Measurements from ENCODE around the gene ADAMTS2. TPM values are rescaled to one million over a fixed set of nuclear protein-coding genes. Genes with fewer than 3 reads are reported as not detected.

ADAMTS2 gene
- total and polyA plus RNA-seq, 2 of the 4 experiments (the other 2 are of a cell fraction): 19.0 to 58.8 TPM

DNA sequence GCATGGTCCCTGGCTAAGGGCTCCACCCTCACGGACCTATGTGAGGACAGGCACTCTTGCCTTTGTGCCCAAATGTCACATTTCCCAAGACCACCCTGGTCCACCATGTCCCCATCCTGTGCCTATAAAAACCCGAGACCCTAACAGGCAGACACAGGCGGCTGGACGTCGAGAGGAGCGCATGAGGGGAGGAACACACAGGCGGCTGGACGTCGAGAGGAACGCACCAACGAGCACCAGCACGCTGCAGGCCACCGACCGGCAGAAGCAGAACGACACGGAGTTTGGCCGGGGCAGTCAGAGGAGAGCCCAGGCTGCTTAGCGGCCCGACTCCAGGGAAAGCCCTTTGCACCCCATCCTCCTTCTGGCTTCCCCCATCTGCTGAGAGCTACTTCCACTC is 119.9 kb downstream of the ADAMTS2 start:
- Histone ChIP-seq H3K23ac (ENCODE audit: low read depth, low read length) (no peak overlapping the region), H3K4me1 (ENCODE audit: control insufficient read depth, insufficient read depth, low read length) (peaks cover 9% of the 10 kb centered on the region; the same call in 1 of the 2 replicates), H2AK5ac (ENCODE audit: low read depth, low read length) (no peak overlapping the region), H4K20me1 (ENCODE audit: insufficient read depth, low read length) (peaks cover 21% of the 10 kb centered on the region), H2BK15ac (ENCODE audit: low read depth, low read length) (no peak overlapping the region), H3K18ac (ENCODE audit: low read depth, low read length) (no peak overlapping the region), H3K4me3 (ENCODE audit: insufficient read depth, low read depth, low read length) (no peak overlapping the region), H3K14ac (replicated peaks; ENCODE audit: low read depth, low read length) (no peak overlapping the region), H3K79me1 (ENCODE audit: low read depth in 1 of 2, low read length in 2 of 2) (peaks cover 17 to 43% of the 10 kb centered on the region in 2 experiments), H3K27ac (ENCODE audit: insufficient read depth, low read length) (no peak overlapping the region), H2AK9ac (replicated peaks; ENCODE audit: low read depth, low read length, poor library complexity) (no peak overlapping the region), H3K56ac (ENCODE audit: extremely low read depth, insufficient read depth, low read length) (no peak overlapping the region), H3K27me3 (ENCODE audit: control insufficient read depth, insufficient read depth, low read length) (no peaks in the 10 kb centered on the region), H3K9me1 (ENCODE audit: insufficient read depth, low read length) (peaks cover 7% of the 10 kb centered on the region), H3K9ac (ENCODE audit: low read depth, low read length) (no peak overlapping the region), H2BK20ac (ENCODE audit: low read depth, low read length) (no peak overlapping the region), H3K9me3 (ENCODE audit: control insufficient read depth, insufficient read depth, low read length) (no peaks in the 10 kb centered on the region), H2BK120ac (ENCODE audit: low read depth, low read length) (no peak overlapping the region), H3K4me2 (ENCODE audit: low read depth, low read length) (no peak overlapping the region), H2AFZ (replicated peaks; ENCODE audit: low read length, poor library complexity) (no peak overlapping the region), H4K8ac (ENCODE audit: low read depth in 2 of 2, low read length in 2 of 2) (no peak overlapping the region), H2BK5ac (ENCODE audit: low read depth, low read length, poor library complexity, severe bottlenecking) (no peak overlapping the region), H4K91ac (ENCODE audit: insufficient read depth, low read depth, low read length) (no peak overlapping the region), H3K4ac (ENCODE audit: low read depth, low read length) (no peak overlapping the region), H3K36me3 (ENCODE audit: control insufficient read depth, insufficient read depth, low read length) (peaks cover 4% of the 10 kb centered on the region; the same call in 1 of the 2 replicates), H4K5ac (ENCODE audit: low read depth, low read length) (no peak overlapping the region)
- no peak for ATAC-seq (ENCODE audit: low read depth)
- ChIA-PET POLR2A (ENCODE audit: unreplicated experiment) (no interaction called here), CTCF (no interaction called here)
- intact Hi-C loops (cut with micrococcal nuclease): no loop called here
- no TSS peak for BruUV-seq (replicated peaks)
- dilution Hi-C loops (cut with HindIII; ENCODE audit: low sequenced_read_pairs, unreplicated experiment): no loop called here
- no peak for DNase-seq
- TF ChIP-seq NFE2L2 (IDR thresholded peaks at IDR 0.05; ENCODE audit: low read depth, low read length) (no peak), MAFK (IDR thresholded peaks at IDR 0.05; ENCODE audit: low read depth, low read length) (no peak), RAD21 (IDR thresholded peaks at IDR 0.05; ENCODE audit: low read length) (no peak), RCOR1 (IDR thresholded peaks at IDR 0.05; ENCODE audit: insufficient replicate concordance, low read length) (no peak), FOS (IDR thresholded peaks at IDR 0.05; ENCODE audit: low read depth, low read length) (no peak), CHD1 (IDR thresholded peaks at IDR 0.05; ENCODE audit: low read depth, low read length) (no peak), POLR2A (IDR thresholded peaks at IDR 0.05; ENCODE audit: low read depth, low read length) (no peak), MAZ (IDR thresholded peaks at IDR 0.05; ENCODE audit: borderline replicate concordance, low read depth, low read length) (no peak), SMC3 (IDR thresholded peaks at IDR 0.05; ENCODE audit: low read depth, low read length) (no peak), CEBPB (IDR thresholded peaks at IDR 0.05; ENCODE audit: low read depth, low read length) (no peak)
- TF ChIP-seq, protein P1, sequence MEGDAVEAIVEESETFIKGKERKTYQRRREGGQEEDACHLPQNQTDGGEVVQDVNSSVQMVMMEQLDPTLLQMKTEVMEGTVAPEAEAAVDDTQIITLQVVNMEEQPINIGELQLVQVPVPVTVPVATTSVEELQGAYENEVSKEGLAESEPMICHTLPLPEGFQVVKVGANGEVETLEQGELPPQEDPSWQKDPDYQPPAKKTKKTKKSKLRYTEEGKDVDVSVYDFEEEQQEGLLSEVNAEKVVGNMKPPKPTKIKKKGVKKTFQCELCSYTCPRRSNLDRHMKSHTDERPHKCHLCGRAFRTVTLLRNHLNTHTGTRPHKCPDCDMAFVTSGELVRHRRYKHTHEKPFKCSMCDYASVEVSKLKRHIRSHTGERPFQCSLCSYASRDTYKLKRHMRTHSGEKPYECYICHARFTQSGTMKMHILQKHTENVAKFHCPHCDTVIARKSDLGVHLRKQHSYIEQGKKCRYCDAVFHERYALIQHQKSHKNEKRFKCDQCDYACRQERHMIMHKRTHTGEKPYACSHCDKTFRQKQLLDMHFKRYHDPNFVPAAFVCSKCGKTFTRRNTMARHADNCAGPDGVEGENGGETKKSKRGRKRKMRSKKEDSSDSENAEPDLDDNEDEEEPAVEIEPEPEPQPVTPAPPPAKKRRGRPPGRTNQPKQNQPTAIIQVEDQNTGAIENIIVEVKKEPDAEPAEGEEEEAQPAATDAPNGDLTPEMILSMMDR (conservative IDR thresholded peaks at IDR 0.05; ENCODE audit: low read depth, low read length): no peak
- TF ChIP-seq, protein P2, sequence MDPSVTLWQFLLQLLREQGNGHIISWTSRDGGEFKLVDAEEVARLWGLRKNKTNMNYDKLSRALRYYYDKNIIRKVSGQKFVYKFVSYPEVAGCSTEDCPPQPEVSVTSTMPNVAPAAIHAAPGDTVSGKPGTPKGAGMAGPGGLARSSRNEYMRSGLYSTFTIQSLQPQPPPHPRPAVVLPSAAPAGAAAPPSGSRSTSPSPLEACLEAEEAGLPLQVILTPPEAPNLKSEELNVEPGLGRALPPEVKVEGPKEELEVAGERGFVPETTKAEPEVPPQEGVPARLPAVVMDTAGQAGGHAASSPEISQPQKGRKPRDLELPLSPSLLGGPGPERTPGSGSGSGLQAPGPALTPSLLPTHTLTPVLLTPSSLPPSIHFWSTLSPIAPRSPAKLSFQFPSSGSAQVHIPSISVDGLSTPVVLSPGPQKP (IDR thresholded peaks at IDR 0.05; ENCODE audit: borderline replicate concordance, low read depth, low read length): no peak
- TF ChIP-seq, protein P3, sequence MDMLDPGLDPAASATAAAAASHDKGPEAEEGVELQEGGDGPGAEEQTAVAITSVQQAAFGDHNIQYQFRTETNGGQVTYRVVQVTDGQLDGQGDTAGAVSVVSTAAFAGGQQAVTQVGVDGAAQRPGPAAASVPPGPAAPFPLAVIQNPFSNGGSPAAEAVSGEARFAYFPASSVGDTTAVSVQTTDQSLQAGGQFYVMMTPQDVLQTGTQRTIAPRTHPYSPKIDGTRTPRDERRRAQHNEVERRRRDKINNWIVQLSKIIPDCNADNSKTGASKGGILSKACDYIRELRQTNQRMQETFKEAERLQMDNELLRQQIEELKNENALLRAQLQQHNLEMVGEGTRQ (IDR thresholded peaks at IDR 0.05; ENCODE audit: low read depth, low read length): no peak
- WGBS, 2 experiments (ENCODE audit: extremely low coverage in 2 of 2, insufficient read length in 1 of 2): 97% methylated on average over 16 of the region's 19 CpGs; no CpG with 5 or more reads in 1 of the 2 experiments
- in situ Hi-C loops (cut with MboI; ENCODE audit: low sequenced_read_pairs): no loop called here
